Activated T-helper 2 cell treated with anti-CD3 and anti-CD28 coated beads, Interferon-gamma antibody, Interleukin-2, Interleukin-4, amounts not matched to agents 10 μg/mL and 5 μg/mL and 100 μg/mL, durations not matched to agents 14 hours and 24 hours and 36 hours (primary cell): ENCODE results near the gene GPC6. TPM values are rescaled to one million over a fixed set of nuclear protein-coding genes. Genes with fewer than 3 reads are reported as not detected.
A peak's percentile ranks its signal among the peaks of the same experiment; 100 is the strongest.

Experiments
- DNase-seq: peaks from one replicate; pipeline ENCODE4 v3.0.0; 2021; ENCODE audit warnings: low spot score
- H3K27ac Mint-ChIP-seq: one replicate; pipeline ENCODE4 v1.8.0; 2021; ENCODE audit warnings: mixed read lengths
- H3K27me3 Mint-ChIP-seq: one replicate; pipeline ENCODE4 v1.8.0; 2021; ENCODE audit warnings: low read depth, mixed read lengths
- H3K36me3 Mint-ChIP-seq: one replicate; pipeline ENCODE4 v1.8.0; 2021; ENCODE audit warnings: low read depth, mixed read lengths
- H3K4me1 Mint-ChIP-seq: one replicate; pipeline ENCODE4 v1.8.0; 2021; ENCODE audit warnings: low read depth, mixed read lengths
- H3K4me3 Mint-ChIP-seq: one replicate; pipeline ENCODE4 v1.8.0; 2021; ENCODE audit warnings: low read depth, mild to moderate bottlenecking, moderate library complexity, mixed read lengths
- H3K9me3 Mint-ChIP-seq: one replicate; pipeline ENCODE4 v1.8.0; 2021; ENCODE audit warnings: mixed read lengths
- intact Hi-C: fragments of 100-400 bp; cut with micrococcal nuclease; formaldehyde crosslinking; loops from one replicate; pipeline ENCODE4 v1.15.1; 2023
- total RNA-seq: library from RNA; stranded (reverse); gene quantifications from 2 replicates; pipeline ENCODE4 v1.2.3, GENCODE V29; 2022

Gene GPC6
- total RNA-seq, 1 donor from 2014 or later: not detected

DNA sequence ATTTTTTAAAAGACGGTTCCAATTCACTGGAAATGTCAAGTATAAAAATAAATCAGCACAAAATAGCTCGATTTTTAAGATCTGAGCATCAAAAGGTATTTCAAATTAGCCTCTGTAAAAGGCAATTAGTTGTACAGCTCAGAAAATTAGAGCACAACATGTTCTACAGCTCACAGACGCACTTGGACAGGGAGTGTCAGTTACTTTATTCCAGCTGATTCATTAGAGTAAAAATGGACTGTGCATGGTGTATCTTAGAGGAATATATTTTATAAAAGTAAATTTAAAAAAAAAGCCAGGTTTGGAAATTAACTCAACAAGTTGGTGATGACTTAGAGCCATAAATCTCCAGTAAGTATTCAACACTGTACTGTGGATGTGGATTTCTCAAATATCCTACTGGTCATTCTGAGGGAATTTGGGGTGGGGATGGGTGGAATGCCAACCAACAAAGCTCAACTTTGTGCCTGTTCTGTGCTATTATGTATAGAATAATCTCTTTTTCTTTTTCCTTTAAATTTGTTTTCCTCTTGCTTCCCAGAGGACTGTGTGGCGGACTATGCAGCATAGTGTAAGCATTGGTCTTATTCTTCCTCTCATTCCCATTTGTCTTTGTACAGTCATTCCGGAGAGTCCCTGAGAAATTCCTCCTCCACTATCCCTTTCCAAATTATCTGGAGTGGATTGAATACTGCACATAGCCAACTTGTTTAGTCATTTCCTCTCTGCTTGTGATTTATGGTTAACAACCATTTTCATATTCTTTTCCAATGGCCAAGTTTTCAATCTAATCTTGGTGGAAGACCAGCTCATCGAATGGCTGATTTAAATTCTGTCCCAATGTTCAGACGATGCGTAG lies 1083.6 kb downstream of the GPC6 start:
- Mint-ChIP-seq H3K27ac (no peak overlapping the region), H3K27me3 (peaks cover 6% of the 10 kb centered on the region), H3K4me1 (no peaks in the 10 kb centered on the region), H3K9me3 (no peaks in the 10 kb centered on the region), H3K4me3 (no peak overlapping the region), H3K36me3 (no peaks in the 10 kb centered on the region)
- DNase-seq: no peak
- intact Hi-C loops: no loop called here

DNA sequence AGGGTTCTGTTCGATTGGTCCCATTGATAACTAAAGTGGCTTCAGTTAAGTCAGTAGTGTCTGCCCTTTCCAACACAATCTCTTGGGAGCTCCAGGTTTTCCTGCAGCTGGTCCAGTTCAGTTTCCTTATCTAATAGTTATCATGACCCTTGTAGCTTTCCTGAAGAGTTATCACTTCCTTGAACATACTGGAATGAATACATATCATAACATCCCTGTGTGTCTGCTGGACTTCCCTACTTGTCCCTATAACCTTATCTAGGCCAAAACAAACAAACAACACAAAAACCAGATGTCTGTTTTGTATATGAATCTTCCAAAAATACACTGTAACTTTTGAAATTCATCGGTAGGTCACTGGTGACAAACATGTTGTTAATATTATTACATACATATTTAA lies 1085.3 kb downstream of the GPC6 start:
- H3K9me3 Mint-ChIP-seq: no peaks in the 10 kb centered on the region
- H3K27ac Mint-ChIP-seq: no peak overlapping the region
- H3K4me1 Mint-ChIP-seq: peaks cover 6% of the 10 kb centered on the region

DNA sequence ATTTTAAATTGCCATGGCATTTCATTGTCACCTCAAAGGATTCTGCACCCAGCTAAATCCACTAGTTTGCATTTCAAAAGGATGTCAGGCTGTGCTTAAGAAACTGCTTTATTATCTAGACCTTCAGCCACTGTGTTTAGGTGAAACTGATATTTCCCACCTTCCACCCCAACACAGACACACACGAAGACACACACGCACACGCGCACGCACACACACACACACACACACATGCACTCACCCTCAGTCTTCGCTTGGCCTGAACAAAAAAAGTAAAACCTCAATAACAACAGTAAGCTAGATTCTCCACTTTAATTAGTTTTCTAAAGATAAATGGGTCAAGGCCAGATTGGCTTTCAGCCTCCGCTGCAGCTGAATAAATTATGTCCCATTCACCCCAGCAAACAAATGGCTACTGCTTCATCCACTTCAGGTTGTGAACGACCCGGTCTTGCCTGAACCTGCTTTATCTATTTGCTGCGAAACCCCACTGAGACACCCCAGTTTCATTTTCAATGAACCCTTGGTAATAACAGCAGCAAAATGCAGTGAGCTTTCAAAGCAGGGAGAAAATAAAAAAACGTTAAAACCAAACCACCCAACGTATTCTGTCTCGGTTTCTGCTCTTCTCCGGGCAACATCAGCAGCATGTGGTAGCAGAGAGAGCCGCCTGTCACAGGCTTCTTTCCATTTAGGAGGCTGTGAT lies 1086.1 kb downstream of the GPC6 start:
- Mint-ChIP-seq H3K27ac (no peak overlapping the region), H3K9me3 (no peaks in the 10 kb centered on the region), H3K36me3 (peaks cover 3% of the 10 kb centered on the region), H3K4me1 (peaks cover 12% of the 10 kb centered on the region), H3K4me3 (no peak overlapping the region), H3K27me3 (peaks cover 6% of the 10 kb centered on the region)
- intact Hi-C loops: no loop called here
- no peak for DNase-seq

More for the DNA sequence above, 1085.3 kb downstream of the GPC6 start:
- DNase-seq: no peak
- intact Hi-C loops: no loop called here
- Mint-ChIP-seq H3K27me3 (peaks cover 6% of the 10 kb centered on the region), H3K36me3 (peaks cover 2% of the 10 kb centered on the region), H3K4me3 (no peak overlapping the region)

DNA sequence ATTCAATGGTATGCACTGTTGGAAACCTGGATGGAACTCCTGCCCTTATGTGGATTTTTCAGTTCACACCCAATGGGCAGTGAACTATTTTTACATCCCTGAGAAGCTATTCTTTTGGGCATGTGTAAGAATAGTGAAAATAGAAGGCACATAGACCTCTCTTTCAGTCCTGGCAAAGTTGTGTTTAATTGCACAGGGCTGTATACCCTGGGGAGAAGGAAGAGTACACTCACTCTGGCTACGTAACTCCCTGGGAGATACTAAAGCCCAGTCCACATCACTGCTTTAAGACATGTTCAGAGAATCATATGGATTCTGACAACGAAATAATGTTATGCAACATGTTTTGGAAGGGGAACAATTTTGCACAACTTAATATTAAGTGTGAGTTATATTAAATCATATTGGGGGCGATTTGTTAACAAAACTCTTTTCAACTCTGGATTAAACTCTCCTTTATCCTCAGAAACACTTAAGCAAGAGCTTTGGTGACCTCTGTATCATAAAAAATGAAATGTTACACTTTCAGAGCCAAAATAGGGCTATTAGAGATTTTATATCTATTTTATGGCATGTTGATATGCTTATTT lies 1086.8 kb downstream of the GPC6 start:
- intact Hi-C loops: no loop called here
- no peak for DNase-seq
- Mint-ChIP-seq H3K9me3 (no peaks in the 10 kb centered on the region), H3K27me3 (peaks cover 6% of the 10 kb centered on the region), H3K4me3 (no peak overlapping the region), H3K4me1 (peaks cover 19% of the 10 kb centered on the region), H3K36me3 (peaks cover 3% of the 10 kb centered on the region), H3K27ac (no peak overlapping the region)

DNA sequence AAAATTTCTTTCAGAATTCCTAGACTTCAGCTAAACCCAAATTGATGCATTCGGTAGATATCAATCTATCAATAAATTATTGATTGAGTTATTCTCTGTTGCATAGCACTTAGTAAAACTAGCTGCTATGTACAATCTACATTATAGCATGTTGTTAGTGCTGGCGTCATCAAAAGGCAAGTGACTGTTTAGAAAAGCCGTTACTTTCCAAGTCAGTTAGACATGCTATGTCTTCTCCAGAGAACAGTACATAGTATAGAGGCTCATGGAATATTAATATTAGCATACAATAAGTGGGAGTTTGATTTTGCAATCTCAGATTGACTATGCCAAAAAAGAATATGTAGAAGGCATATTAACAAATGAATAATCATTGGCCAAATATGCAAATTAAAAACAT lies 1087.3 kb downstream of the GPC6 start:
- Mint-ChIP-seq H3K4me1 (peaks cover 20% of the 10 kb centered on the region), H3K36me3 (peaks cover 3% of the 10 kb centered on the region), H3K27me3 (peaks cover 2% of the 10 kb centered on the region), H3K27ac (no peak overlapping the region), H3K4me3 (no peak overlapping the region), H3K9me3 (no peaks in the 10 kb centered on the region)
- DNase-seq: no peak
- intact Hi-C loops: no loop called here

DNA sequence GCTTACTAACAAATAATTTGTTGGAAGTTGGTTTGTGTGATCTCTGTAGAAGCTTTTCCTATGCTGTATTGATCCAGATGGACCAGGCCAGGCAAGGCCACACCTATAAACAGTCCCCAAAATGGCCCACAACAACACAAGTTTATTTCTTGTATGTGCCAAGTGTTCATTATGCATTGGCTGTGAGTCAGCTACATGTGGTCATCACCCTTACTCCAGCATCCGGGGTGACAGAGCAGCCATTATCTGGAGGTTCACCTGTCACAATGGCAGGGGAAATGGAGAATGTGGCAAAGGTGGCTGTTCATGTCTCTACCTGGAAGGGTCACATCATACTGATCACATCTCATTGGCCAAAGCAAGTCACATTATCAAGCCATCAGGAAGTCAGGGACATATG lies 1088.6 kb downstream of the GPC6 start:
- H3K9me3 Mint-ChIP-seq: no peaks in the 10 kb centered on the region
- no peak overlapping the region for H3K4me3 Mint-ChIP-seq
- peaks cover 2% of the 10 kb centered on the region for H3K27me3 Mint-ChIP-seq
- H3K27ac Mint-ChIP-seq: no peak overlapping the region
- intact Hi-C loops: no loop called here
- no peak for DNase-seq
- H3K4me1 Mint-ChIP-seq: peaks cover 23% of the 10 kb centered on the region
- peaks cover 3% of the 10 kb centered on the region for H3K36me3 Mint-ChIP-seq

DNA sequence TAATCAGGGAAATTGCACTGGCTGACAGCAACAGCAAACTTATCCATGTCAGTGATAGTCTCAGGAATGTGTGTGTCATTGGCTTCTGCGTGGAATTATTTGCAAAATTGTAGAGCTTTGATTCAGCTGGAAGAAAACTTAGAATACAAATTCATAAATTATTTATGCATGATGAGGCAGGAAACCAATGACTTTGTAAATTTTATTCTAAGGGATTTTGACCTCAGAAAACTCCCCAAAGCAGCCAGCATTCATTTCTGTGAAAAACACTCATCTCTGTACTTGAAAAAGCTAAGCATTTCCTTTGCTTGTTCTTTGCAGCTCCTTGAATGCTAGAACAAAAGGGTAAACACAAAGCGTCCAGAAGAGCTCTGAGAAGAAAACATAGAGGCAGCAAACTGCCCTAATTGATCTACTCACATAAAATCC lies 1090.5 kb downstream of the GPC6 start:
- Mint-ChIP-seq H3K27me3 (no peaks in the 10 kb centered on the region), H3K4me1 (peaks cover 25% of the 10 kb centered on the region), H3K27ac (peak overlapping the region; percentile 38), H3K36me3 (peaks cover 3% of the 10 kb centered on the region), H3K9me3 (peaks cover 13% of the 10 kb centered on the region), H3K4me3 (no peak overlapping the region)
- DNase-seq: no peak
- intact Hi-C loops: no loop called here

DNA sequence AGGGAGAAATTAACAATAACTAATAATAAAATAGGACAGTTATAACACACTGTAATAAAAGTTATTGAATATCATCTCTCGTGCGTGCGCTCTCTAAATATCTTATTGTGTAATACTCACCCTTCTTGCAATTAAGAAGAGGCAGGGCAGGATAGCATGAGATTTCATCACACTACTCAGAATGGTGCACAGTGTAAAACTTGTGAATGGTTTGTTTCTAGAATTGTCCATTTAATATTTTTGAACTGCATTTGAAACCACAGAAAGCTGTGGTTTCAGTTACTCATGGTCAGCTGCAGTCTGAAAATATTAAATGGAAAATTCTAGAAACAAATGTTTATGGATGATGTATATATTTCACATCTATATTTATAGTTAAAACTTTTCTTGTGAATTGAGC lies 1091.8 kb downstream of the GPC6 start:
- DNase-seq: no peak
- peaks cover 3% of the 10 kb centered on the region for H3K36me3 Mint-ChIP-seq
- H3K27ac Mint-ChIP-seq: no peak overlapping the region
- H3K9me3 Mint-ChIP-seq: peaks cover 14% of the 10 kb centered on the region
- H3K4me3 Mint-ChIP-seq: no peak overlapping the region
- H3K4me1 Mint-ChIP-seq: peaks cover 31% of the 10 kb centered on the region
- H3K27me3 Mint-ChIP-seq: no peaks in the 10 kb centered on the region
- intact Hi-C loops: no loop called here

DNA sequence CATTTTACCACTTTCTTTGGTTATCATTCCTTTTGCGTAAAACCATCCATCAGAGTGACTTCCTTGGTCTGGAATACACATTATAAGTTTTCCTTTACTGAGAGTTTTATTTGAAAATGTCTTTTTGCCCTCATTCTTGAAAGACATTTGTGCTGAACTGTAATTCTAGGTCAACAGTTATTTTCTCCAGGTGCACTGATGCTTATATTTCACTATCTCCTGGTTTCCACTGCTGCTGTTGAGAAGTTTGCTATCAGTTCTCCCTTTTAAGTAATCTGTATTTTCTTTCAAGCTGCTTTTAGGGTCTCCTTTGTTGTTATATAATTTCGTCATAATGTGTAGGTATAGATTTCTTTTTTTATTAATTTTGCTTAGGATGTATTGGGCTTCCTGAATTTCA lies 1092.9 kb downstream of the GPC6 start:
- intact Hi-C loops: no loop called here
- Mint-ChIP-seq H3K4me3 (no peak overlapping the region), H3K36me3 (peaks cover 3% of the 10 kb centered on the region), H3K27ac (no peak overlapping the region), H3K4me1 (peaks cover 39% of the 10 kb centered on the region), H3K9me3 (peaks cover 14% of the 10 kb centered on the region), H3K27me3 (no peaks in the 10 kb centered on the region)
- no peak for DNase-seq

DNA sequence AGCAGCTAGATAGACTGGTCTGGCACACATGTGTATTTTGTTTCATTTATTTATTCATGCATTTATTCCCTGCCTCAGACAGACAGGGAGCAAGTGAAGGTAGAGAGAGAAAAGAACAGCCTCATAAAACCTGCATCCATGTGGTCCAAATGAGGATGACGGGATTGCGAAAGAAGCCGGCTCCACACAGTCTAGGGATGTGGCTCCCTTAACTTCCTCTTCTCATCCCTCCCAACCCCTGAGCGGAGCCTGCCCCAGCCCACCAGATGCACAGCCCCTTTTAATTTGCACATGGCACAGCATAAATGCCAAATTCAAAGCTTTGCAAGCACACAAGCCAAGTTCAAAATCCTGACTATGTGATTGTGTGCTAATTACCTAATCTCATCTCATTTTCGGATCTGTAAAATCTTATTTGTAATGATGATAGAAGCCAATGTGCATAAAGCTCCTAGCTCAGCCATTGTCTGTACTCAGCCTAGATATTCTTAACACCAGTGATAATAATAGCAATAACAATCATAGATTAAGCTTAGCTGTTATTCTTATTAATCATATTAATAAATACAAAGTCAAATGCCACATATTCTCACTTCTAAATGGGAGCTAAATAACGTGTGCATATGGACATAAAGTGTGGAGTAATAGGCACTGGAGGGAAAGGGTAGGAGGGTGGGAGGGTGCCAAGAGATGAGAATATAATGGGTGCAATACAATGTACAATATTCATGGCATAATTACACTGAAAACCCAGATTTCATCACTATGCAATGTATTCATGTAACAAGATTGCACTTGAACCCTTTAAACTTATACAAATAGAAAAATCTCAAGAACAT lies 1096.5 kb downstream of the GPC6 start:
- DNase-seq: no peak
- Mint-ChIP-seq H3K27ac (no peak overlapping the region), H3K9me3 (peaks cover 14% of the 10 kb centered on the region), H3K4me1 (peaks cover 42% of the 10 kb centered on the region), H3K4me3 (no peak overlapping the region), H3K36me3 (no peaks in the 10 kb centered on the region), H3K27me3 (no peaks in the 10 kb centered on the region)
- intact Hi-C loops: loop anchor here (10.0 kb wide), 2 partner anchors 88 to 92 kb away; no protein-coding TSS in a partner anchor

DNA sequence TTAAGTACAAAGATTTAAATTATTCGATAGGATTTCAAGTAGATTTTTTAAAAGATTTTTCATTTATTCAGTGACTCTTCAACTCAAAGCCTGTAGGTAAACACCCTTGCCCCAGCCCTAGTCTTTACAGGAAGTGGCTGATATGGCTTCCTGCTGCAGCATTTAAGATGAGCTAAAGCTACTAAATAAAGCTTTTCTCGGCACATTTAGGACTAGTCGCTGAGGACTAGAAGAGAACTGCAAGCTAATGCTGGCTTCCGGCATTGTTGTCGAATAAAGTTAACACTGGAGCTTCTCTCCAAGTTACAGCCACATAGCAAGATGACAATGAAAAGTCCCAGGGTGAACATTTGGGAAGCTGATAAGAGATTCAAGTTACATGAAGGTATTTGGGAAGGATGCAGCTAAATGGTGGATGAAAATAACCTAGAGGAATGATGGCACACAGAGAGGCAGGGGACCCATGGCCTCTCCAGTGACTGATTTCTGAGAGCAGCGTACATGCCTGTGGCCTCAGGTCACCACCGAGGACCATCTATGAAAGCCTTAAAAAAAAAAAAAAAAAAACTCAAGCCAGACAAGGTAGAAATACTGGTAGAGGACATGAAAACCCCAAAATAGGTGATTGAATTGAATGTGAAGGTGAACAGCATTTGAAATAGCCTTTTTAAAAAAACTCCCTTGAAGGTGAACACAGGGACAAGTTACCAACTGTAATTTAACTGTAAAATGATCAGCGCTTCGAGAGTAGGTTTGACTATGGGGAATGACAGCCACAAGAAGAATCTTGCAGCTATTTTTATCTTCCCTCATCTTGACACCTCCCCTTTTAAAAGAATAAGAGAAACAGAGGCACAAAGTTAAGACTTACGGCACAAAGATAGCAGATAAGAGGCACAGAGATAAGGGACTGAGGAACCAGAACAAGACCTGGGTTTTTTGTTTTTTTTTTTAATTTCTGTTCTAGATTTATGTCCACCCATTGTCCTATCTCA lies 1097.5 kb downstream of the GPC6 start:
- no peaks in the 10 kb centered on the region for H3K27me3 Mint-ChIP-seq
- peak; percentile 21 for DNase-seq
- peak overlapping the region; percentile 84 for H3K27ac Mint-ChIP-seq
- intact Hi-C loops: loop anchor here (10.0 kb wide), 2 partner anchors 89 to 91 kb away; no protein-coding TSS in a partner anchor
- peaks cover 14% of the 10 kb centered on the region for H3K9me3 Mint-ChIP-seq
- peaks cover 40% of the 10 kb centered on the region for H3K4me1 Mint-ChIP-seq
- H3K4me3 Mint-ChIP-seq: peak overlapping the region; percentile 34
- no peaks in the 10 kb centered on the region for H3K36me3 Mint-ChIP-seq
